GM19372 (cell line): ENCODE measurements around the gene WFS1.

Experiments
- ATAC-seq: cut with Tn5 transposase; IDR thresholded peaks from one replicate; pipeline ENCODE4 v1.9.1; 2021; ENCODE audit warnings: mild to moderate bottlenecking, low read depth, moderate library complexity; ENCODE audit not compliant: unreplicated experiment

The WFS1 gene

GRCh38 chr4:6348408-6348807 is 78.8 kb downstream of the WFS1 start:
- no peak for ATAC-seq

- ATAC-seq = no peak
Measured at GRCh38 chr4:6349896-6350603, 80.4 kb downstream of the WFS1 start.

- ATAC-seq = no peak
Measured at GRCh38 chr4:6350646-6351045, 81.0 kb downstream of the WFS1 start.

- ATAC-seq = no peak
Measured at GRCh38 chr4:6351246-6352000, 81.8 kb downstream of the WFS1 start.

DNA sequence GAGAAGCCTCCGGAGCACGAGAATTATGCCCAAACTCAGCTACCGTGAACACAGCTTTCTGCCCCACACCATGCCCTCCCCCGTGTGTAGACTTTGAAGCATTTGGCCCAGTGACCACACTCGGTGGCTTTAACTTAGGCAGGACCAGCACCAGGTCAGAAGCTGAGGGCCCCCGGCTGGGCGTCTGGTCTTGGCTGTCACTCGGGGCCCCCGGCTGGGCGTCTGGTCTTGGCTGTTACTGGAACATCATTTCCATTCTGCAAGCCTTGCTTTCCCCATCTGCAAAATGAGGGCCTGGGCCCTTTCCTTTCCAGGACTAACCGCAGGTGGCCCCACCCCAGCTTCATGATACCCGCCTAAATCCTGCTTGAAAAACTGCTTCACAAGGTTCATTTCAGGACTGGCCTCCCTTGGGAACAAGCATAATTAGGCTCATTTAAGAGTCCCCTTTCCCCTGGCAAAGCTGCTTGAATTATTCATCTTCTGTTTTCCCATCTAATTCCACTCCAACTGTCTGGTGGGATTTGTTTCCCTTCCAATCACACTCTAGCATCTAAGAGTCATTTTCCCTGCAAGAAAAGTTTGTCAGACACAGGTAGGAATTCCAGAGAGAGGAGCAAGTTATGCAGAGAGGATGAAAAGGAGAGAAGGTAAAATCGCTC is 82.5 kb downstream of the WFS1 start:
- ATAC-seq = no peak
